ENCODE data around the gene SLC25A51. TPM values are rescaled to one million over a fixed set of nuclear protein-coding genes. Genes with fewer than 3 reads are reported as not detected.

The SLC25A51 gene
- total and polyA plus RNA-seq, 2 donors (not counting 3 experiments of a cell fraction or from before 2014, with no cell fraction given), result 15.4 to 36.2 TPM

DNA sequence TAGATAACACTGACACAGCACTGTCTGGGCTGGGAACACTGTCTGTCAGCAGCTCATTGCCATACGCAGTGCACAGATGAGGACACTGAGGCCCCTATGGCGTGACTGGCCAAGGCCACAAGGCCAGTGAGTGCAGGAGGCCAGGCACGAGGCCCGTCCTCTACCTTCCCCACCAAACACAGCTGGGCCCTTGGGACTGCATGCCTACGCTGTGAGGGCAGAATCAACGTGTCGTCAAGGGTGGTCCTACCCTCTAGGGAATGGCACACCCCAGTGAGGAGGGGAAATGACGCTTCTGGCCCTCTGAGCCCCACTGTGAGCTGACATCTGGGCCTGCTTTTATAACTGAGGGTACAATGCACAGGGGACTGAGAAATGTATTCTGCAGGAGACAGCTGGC lies 42.1 kb upstream of the SLC25A51 start:
- POLR2A ChIA-PET, result no interaction called here

More for the DNA sequence above, 42.1 kb upstream of the SLC25A51 start:
- CTCF ChIA-PET, result interaction anchor here (1.6 kb wide), 1 partner anchor 13 kb away, joined by 4 read pairs; no protein-coding TSS in a partner anchor
- peaks cover 0 to 25% of the 10 kb centered on the region in 2 experiments for H3K36me3 ChIP-seq (ENCODE audit: control insufficient read depth in 2 of 2, extremely low read depth in 1 of 2, insufficient read depth in 2 of 2, low read length in 2 of 2)
- H3K9me1 ChIP-seq (replicated peaks; ENCODE audit: control insufficient read depth, extremely low read depth, insufficient read depth, low read length), result no peaks in the 10 kb centered on the region
- H3K9me3 ChIP-seq (replicated peaks; ENCODE audit: control insufficient read depth, insufficient read depth, low read length), result no peaks in the 10 kb centered on the region
- TF ChIP-seq, protein P1, sequence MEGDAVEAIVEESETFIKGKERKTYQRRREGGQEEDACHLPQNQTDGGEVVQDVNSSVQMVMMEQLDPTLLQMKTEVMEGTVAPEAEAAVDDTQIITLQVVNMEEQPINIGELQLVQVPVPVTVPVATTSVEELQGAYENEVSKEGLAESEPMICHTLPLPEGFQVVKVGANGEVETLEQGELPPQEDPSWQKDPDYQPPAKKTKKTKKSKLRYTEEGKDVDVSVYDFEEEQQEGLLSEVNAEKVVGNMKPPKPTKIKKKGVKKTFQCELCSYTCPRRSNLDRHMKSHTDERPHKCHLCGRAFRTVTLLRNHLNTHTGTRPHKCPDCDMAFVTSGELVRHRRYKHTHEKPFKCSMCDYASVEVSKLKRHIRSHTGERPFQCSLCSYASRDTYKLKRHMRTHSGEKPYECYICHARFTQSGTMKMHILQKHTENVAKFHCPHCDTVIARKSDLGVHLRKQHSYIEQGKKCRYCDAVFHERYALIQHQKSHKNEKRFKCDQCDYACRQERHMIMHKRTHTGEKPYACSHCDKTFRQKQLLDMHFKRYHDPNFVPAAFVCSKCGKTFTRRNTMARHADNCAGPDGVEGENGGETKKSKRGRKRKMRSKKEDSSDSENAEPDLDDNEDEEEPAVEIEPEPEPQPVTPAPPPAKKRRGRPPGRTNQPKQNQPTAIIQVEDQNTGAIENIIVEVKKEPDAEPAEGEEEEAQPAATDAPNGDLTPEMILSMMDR (IDR thresholded peaks at IDR 0.05; ENCODE audit: extremely low read depth in 1 of 2, insufficient read depth in 1 of 2, low read depth in 1 of 2, low read length in 2 of 2), result no peak
- no peak for TF ChIP-seq FOS (IDR thresholded peaks at IDR 0.05; ENCODE audit: borderline replicate concordance, insufficient read depth, low read length)
- TF ChIP-seq MYC (IDR thresholded peaks at IDR 0.05; ENCODE audit: low read depth, low read length), result no peak
- no peak for TF ChIP-seq EZH2 (IDR thresholded peaks at IDR 0.05; ENCODE audit: borderline replicate concordance, low read depth, low read length, severe bottlenecking)
- TF ChIP-seq POLR2AphosphoS5 (IDR thresholded peaks at IDR 0.05; ENCODE audit: insufficient read depth, low read depth, low read length), result no peak
- TF ChIP-seq JUN (IDR thresholded peaks at IDR 0.05; ENCODE audit: borderline replicate concordance, insufficient read depth, insufficient read length, low read depth), result no peak
- no peak for TF ChIP-seq GATA2 (IDR thresholded peaks at IDR 0.05; ENCODE audit: insufficient read depth, insufficient read length, low read depth, low read length)
- TF ChIP-seq POLR2A (IDR thresholded peaks at IDR 0.05; ENCODE audit: low read depth, low read length), result no peak
- no peak for TF ChIP-seq MAX (IDR thresholded peaks at IDR 0.05; ENCODE audit: insufficient read depth, insufficient read length)
- no peaks in the 10 kb centered on the region for H3K79me2 ChIP-seq (ENCODE audit: control insufficient read depth, insufficient read depth, low read length)
- no peak overlapping the region for H3K4me2 ChIP-seq (ENCODE audit: insufficient read depth, low read length)
- H3K9ac ChIP-seq (replicated peaks; ENCODE audit: extremely low read depth, insufficient read depth, low read length), result no peak overlapping the region
- H2AFZ ChIP-seq (ENCODE audit: low read depth, low read length), result no peak overlapping the region
- FAIRE-seq (no peak), DNase-seq (ENCODE audit: low read depth, low spot score) (no peak)
- peaks cover 17% of the 10 kb centered on the region for H3K4me1 ChIP-seq (ENCODE audit: control insufficient read depth, extremely low read depth, insufficient read depth, low read length)
- no peak overlapping the region for H3K4me3 ChIP-seq (replicated peaks in 1 of 3; ENCODE audit: insufficient read depth in 1 of 3, low read depth in 1 of 3, low read length in 3 of 3)
- intact Hi-C loops (cut with micrococcal nuclease) (no loop called here), dilution Hi-C loops (cut with MboI; ENCODE audit: extremely low pct_ligation_motif_present, low sequenced_read_pairs) (no loop called here)
- BruUV-seq (replicated peaks), result no TSS peak
- no peaks in the 10 kb centered on the region for H3K27me3 ChIP-seq (ENCODE audit: control insufficient read depth in 2 of 2, insufficient read depth in 2 of 2, low read length in 2 of 2)
- no peak overlapping the region for H3K27ac ChIP-seq (ENCODE audit: insufficient read depth, low read depth, low read length)
- H4K20me1 ChIP-seq (replicated peaks; ENCODE audit: control insufficient read depth, extremely low read depth, insufficient read depth, low read length), result no peaks in the 10 kb centered on the region
